ENCODE results near the gene APRT.
"Not testable (repeated sequence)": the region's sequence is repeated elsewhere in the genome, so short reads cannot be mapped to it uniquely, and the experiment has no call there.

- not testable (repeated sequence) for TF ChIP-seq TCF7L2 (IDR thresholded peaks at IDR 0.05; ENCODE audit: borderline replicate concordance, extremely low read depth, insufficient read depth, insufficient read length); SP1 (IDR thresholded peaks at IDR 0.05; ENCODE audit: low read depth); EZH2phosphoT487 (IDR thresholded peaks at IDR 0.05; ENCODE audit: borderline replicate concordance); POLR2AphosphoS5 (IDR thresholded peaks at IDR 0.05; ENCODE audit: low read depth, low read length); EZH2 (IDR thresholded peaks at IDR 0.05)
- TF ChIP-seq, protein P1, sequence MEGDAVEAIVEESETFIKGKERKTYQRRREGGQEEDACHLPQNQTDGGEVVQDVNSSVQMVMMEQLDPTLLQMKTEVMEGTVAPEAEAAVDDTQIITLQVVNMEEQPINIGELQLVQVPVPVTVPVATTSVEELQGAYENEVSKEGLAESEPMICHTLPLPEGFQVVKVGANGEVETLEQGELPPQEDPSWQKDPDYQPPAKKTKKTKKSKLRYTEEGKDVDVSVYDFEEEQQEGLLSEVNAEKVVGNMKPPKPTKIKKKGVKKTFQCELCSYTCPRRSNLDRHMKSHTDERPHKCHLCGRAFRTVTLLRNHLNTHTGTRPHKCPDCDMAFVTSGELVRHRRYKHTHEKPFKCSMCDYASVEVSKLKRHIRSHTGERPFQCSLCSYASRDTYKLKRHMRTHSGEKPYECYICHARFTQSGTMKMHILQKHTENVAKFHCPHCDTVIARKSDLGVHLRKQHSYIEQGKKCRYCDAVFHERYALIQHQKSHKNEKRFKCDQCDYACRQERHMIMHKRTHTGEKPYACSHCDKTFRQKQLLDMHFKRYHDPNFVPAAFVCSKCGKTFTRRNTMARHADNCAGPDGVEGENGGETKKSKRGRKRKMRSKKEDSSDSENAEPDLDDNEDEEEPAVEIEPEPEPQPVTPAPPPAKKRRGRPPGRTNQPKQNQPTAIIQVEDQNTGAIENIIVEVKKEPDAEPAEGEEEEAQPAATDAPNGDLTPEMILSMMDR (IDR thresholded peaks at IDR 0.05 in 2 of 3, conservative IDR thresholded peaks at IDR 0.05 in 1 of 3; ENCODE audit: borderline replicate concordance in 1 of 3, insufficient read depth in 1 of 3, low read depth in 2 of 3, low read length in 2 of 3) = not testable (repeated sequence)
These were observed 11.9 kb upstream of the APRT start for GRCh38 chr16:88823646-88824045.
